GM19035 (cell line): ENCODE results near the gene STK10.
A peak's percentile ranks its signal among the peaks of the same experiment; 100 is the strongest.
"Not testable (repeated sequence)": the region's sequence is repeated elsewhere in the genome, so short reads cannot be mapped to it uniquely, and the experiment has no call there.

Experiments used
- ATAC-seq: cut with Tn5 transposase; IDR thresholded peaks from one replicate; pipeline ENCODE4 v1.9.1; 2021; ENCODE audit not compliant: unreplicated experiment

STK10 gene

DNA sequence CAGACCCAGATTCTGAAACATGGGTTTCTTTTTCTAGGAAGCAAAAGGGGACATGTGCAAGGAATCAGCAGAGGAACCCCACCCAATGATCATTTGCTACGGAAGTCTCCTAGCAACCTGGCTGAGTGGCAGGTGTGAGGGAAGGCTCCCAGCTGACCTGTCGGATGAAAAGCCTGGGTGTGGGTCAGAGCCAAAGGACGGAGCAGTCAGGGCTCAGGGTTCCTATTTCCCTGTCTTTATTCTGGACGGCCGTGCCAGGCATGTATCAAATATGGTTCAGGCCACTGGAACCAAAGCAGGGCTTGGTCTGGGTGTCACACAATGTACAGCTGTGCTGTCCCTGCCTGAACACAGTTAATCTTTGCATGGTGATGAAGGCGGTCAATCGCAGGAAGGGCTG is 20.1 kb downstream of the STK10 start:
- no peak for ATAC-seq

DNA sequence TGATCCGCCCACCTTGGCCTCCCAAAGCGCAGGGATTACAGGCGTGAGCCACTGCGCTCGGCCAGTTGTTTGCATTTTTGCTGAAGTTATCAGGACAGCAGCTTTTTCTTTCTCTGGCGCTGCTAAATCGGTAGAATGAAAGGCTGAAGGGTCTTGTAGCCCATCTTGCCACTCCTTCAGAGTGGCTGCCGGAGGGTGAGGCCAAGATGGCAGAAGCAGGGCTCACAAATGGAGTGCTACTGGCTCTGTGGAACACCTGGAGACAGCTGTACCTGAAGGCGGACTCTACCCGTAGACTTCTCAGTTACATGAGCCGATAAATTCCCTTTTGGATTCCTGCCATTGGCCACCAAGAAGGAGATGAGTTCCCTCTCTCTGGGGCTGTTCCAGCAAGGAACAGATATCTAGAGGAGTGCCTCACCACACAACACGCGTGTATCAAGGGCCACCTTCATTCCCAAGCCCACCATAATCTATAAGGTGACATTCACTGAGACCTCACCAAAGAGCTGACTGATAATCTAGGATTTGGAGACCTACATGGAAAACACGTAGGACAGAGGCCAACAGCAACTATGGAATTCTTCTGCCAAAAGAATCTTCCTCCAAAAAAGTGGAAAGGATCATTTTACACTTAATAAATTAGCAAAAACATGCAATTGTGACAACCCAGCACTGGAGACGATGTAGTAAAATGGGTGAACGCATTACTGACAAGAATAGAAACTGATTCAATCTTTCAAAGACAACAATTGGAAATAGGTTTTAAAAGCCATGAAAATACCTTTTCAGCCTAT is 21.8 kb downstream of the STK10 start:
- ATAC-seq, result no peak

DNA sequence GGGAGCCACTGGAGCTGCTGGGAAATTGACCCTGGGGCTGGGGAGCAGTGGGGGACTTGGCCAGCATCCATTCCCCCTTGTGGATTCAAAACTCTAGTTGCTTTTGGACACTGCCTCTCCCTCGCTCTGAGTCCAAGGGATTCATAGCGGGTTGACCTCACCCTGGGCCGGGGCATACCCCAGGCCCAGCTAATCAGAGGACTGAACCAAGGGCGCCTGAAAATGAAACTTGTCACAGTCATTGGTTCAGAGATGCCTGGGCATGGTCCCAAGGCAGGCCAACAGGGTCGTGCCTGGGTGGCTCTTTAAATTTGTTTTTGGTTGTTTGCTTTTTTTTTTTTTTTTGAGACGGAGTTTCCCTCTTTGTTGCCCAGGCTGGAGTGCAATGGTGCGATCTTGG is 22.6 kb downstream of the STK10 start:
- peak; percentile 63 for ATAC-seq

DNA sequence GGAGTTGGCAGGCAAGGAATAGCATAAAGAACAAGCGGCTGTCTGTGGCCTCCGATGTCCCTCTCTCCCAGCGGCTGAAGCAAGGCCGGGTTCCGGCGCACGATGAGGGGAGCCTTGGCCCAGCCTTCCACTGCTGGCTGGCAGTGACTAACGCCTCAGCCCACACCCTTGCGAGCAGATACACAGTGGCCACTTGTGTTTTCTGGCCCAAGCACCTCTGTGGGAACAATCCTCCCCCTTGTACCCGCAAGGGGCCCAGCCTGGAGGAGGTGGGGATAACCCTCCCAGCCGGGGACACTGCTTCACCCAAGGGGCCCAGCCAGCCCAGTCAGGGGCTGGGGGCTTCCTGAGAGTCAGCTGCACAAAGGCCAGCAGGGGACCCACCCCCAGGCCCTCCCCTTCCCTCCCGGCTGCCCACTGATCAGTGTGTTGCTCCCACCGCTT is 23.2 kb downstream of the STK10 start:
- no peak for ATAC-seq

DNA sequence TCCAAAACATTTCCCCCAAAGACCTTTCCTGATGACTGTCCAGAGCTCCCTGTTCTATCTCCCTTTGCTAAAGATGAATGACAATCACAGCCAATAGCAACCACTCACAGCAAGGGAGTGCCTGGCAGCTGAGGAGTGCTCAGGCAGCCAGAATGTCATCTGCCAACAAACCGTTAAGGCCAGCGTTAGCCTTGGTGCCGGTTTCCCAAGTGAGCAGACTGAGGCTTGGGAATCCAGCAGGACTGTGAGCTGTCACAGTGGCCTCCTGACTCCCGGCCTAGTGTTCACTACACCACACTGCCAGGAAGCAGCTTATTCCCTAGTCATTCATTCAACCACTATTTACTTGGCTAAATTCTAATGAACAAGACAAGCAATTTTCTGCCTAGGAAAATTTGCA is 24.7 kb downstream of the STK10 start:
- ATAC-seq, result no peak

DNA sequence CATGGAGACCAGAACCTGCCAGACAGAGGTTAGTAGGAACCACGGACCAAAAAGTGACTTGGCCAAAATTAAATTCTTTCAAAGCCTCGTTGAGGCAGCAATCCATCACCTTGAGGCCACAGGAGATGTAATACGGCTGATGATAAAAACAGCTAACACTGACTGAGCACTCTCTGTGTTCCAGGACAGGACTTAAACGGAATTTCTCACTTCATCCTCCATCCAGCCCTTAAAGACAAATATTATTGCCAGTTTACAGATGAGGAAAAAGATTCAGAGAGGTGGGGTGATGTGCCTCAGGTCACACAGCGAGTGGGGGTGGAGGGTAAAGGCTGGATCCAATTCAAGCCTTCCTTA is 25.1 kb downstream of the STK10 start:
- ATAC-seq, result no peak

DNA sequence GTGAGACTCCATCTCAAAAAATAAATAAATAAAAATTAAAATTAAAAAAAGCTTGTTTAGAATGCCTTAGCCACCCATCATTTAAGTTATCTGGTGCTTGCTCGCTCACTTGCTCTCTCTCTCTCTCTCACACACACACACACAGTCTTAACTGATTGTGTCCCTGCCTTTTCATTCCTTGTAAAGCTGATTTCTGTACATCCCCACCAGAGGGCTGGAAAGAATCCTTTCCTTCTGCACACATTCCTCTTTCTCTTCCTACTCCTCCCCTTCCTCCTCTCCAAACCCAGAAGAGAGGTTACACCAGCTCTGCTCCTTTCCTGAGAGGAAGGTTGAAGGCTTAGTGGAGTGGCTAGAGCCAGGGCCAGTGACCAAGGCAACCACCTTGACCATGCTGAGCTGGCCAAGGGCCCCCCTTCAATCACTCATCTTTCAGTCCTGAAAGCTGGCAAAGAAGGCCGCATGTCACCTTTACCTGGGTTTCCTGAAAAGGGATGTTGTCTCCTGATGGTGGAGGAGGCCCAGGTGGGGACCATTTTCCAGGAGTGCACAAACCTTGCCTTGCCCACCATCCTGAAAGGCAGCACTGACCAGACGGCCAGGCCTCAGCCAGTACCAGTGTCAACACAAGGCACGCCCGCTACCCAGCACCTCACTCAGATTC is 25.6 kb downstream of the STK10 start:
- ATAC-seq, result no peak

DNA sequence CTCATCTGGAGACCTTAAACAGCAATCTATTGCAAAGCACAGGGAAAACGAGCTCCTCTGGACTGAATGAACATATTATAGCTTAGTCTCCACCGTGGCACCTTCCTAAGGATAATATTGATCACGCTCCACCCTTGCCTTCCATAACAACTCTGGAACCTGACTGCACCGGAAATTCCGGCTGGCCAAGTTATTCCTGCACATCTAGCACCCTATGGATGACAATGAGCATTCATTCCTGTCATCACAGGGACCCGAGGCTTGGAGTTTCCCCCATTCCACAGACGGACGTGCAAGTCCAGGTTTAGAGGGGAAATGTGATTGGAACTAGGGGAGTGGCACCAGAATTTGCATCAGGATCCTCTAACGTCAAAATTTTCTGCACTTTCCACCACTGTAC is 27.5 kb downstream of the STK10 start:
- ATAC-seq, result no peak

DNA sequence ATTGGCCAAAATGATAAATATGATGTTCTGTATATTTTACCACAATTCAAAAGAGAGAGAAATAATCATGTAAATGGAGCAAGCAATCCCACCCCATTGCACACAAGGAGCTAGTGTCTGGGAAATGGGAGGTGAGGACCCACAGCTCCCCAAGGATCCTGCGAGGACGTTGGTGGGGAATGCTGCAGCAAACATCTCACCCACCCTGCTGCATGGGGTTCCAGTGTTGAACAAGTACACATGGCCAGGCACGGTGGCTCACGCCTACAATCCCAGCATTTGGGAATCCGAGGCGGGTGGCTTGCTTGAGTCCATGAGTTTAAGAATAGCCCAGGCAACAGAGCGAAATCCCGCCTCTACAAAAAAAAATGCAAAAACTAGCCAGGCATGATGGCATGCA is 29.0 kb downstream of the STK10 start:
- ATAC-seq, result no peak

DNA sequence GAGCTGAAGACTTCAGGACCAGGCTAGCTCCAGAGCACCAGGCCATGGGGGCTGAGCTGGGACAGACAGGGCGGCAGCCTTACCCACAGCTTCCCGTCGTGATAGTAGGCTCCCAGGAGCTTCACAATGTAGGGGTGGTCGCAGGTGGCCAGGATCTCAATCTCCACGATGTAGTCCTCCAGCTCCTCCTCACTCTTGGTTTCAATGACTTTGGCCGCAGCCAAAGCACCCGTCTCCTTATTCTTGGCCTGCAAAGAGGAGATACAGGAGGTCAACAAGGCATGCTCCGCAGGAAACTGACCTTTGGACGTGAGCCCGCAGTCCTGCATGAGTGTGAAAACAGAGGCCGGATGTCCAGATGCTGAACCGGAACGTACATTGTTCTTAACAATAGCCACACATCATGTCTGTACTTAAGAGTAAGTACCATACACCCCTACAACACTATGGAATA is 31.5 kb downstream of the STK10 start:
- ATAC-seq, result no peak

DNA sequence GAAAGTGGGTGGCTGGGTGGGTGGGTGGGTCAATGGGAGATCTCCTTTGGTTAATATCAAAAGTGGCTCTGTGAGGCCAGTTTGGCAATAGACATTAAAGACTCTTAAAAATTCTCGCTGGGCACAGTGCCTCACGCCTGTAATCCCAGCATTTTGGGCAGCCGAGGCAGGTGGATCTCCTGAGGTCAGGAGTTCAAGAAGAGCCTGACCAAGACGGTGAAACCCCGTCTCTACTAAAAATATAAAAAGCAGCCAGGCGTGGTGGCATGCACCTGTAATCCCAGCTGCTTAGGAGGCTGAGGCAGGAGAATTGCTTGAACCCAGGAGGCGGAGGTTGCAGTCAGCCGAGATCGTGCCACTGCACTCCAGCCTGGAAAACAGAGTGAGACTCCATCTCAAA is 32.9 kb downstream of the STK10 start:
- not testable (repeated sequence) for ATAC-seq

DNA sequence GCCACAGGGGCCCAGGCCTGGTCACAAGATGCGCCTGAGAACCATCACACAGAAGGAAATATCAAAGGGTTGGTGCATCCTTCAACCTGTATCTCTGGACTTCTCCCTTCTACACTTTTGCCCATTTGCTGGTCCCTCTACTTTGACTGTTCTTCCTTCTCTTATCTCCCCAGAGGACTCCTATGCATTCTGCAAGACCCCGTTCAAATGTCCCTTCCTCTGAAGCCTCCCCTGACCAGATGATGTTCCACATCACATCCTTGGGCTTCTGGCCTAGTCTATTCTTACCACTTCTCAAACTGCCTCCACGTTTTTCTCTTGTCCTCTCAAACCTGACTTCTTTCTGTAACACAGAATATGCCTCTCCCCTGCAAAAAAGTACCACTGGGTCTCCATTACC is 34.3 kb downstream of the STK10 start:
- ATAC-seq, result no peak

DNA sequence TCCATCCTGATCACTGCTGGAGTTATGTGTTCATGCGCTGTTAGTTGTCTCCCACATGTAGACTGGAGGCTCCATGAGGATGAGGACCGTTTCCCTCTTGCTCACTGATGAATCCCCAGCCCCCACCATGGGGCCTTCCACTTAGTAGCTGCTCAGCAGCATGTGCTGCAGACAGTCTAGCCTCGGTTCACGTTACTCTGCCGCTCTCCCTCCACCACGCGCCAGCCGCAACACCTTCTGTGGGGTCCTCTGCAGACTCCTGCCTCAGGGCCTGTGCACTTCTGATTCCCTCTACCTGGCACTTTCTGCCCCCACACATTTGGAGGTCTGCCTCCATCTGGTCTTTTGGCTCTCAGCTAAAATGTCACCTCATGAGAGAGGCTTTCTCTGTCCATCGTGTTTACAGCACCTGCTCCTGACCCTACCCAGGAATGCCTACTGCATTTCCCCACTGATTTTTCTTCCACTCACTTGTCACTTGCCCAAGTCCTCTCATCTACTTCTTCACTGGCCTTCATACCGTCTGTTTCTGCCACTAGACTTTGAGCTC is 36.3 kb downstream of the STK10 start:
- no peak for ATAC-seq

DNA sequence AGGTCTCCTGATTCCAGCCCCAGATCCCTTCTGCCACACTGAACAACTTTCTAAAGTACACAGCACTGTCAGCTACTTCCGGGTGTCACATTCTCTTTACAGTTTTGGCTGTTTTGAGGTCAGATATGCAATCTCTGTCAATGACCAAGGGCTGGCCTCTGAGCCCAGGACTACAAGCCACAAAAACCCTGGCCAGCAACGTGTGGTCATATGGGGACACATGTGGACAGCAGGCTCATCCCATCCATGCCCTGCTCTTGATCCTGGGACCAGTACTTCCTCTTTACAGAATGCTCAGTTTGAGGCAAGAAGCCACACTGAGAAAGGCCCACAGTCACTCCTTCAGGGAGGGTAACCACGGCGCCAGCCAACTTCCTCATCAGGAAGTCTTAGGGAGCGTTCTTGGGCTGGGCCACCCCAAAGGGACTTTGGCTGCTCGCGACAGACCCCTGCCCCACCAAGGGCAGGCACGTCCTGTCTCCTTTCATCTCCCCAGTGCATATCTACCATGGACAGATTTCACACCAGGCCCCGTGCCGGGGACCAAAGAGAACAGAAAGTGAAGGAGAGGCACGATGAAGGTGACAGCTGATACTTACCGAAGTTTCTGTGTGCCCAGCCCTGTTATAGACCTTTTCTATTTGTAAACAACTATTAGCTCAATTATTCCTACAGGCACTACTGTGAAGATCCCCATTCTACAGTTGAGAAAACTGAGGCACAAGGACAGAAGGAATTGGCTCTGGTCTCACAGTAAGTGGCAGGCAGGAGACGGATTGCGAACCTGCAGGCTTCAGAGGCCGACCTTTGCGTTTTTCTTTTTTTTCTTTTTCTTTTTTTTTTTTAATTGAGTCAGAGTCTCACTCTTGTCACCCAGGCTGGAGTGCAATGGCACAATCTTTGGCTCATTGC is 37.3 kb downstream of the STK10 start:
- ATAC-seq, result peak; percentile 78

DNA sequence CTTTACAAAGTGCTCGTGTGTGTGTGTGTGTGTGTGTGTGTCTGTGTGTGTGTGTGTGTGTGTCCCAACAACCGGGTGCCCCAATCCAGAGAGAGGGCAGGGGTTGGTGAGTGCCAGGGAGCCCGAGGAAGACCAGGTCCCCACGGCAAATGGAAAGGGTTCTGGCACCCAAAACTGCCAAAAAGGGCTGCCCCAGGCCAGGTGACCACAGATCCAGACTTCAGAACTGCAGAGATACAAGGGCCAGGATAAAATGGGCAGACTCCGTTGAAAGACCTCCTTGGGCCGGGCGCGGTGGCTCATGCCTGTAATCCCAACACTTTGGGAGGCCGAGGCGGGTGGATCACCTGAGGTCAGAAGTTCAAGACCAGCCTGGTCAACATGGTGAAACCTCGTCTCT is 38.5 kb downstream of the STK10 start:
- ATAC-seq, result not testable (repeated sequence)

DNA sequence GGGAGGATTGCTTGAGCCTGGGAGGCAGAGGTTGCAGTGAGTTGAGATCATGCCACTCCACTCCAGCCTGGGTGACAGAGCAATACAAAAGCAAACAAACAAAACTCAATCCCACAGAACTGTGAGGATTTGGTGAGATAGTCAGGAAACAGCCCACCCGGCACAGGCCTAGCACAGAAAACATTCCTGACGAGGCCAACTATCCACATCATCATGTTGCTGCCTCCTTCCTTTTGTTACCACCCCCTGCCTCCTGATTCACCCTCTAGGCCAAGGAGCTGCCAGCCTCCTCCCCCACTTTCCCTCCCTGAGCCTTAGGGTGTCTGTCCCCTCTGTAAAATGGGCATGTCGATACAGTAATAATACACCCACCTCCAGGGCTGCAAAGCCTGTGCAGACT is 39.0 kb downstream of the STK10 start:
- ATAC-seq, result no peak

DNA sequence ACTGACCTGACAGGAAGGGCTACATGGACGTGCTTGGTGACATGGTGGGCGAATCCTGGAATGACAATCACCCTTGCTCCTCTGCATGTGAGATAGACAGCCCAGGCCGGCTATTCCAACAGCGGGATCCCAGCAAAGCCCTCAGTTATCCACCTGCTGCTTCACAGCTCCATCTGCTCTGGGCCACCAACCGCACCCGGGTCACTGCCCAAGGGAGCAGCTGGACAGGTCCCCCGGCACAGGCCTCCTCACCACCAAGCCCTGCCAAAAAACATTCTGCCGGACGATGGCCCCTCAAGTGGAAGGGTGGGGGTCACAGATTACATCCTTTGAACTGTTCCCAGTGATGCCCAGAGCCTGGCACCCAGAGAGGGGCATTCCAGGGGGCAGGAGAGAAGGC is 39.6 kb downstream of the STK10 start:
- no peak for ATAC-seq

DNA sequence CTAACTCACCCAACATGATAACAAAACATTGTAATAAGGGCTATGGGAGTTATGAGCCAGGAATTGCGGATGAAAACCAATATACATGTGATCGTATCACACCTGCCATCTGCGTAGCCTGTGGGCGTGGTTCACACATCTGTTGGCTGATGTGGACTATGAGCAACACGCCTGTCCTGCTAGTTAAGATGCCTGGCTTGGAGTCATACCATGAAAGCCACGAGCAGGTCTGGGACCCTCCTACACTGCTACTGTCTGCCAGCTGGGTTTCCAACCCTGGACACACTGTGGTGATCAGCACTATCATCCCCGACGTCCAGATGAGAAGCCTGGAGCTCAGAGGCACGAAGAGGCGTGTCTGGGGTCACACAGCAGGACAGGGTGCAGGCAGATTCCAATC is 40.2 kb downstream of the STK10 start:
- no peak for ATAC-seq

DNA sequence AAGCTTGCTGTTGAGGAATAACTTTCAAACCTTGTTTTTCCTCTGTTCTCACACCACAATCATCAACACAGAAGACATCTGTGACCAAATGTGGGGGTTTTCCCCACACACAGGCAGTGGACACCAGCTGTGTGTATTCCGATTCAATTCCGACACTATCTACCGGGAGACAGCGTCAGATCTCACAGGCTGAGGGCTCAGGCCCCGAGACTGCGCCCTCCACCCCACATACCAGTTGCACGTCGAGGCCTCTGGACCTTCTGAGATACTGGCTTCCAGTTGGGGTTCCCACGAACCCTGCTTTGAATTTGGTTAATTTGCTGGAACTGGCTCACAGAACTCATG is 41.3 kb downstream of the STK10 start:
- ATAC-seq, result no peak

DNA sequence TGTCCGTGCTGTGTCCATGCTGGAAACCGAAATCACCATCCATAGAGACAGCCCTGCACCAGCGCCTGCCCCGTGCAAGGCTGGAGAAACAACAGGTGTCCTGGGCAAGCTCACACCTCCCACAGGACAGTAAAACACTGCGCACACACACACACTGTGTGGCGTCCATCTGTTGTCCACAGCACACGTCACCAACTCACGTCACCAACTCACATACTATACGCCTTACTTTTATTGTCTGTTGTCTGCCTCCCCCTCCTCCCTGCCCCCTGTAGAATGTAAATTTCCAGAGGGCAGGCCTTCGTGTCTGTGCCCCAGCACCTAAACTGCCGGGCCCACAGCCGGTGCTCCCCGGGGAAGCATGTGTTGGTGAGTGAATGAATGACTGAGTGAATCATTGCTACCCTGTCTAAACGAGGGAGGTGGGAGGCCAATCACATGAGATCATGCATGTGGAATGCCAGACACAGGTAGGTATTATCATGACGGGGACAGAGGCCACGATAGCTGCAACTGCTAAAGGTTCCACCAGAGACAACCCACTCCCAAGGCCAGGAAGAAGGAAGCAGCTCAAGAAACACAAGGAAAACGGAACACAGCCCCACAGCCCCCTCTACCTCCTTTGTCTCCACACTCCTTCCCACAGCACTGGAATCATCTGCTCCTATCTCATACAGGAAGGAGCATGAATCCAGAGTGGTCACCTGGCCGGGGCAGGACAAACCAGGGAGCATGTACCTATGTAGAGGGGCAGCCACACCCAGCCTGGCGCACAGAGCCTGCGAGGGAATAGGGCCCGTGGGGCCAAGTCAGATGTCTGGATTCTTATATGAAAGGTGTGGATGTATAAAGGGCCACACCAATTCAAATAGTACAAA is 41.9 kb downstream of the STK10 start:
- ATAC-seq, result no peak
